CD1c-positive myeloid dendritic cell (primary cell): ENCODE results near the gene CYP27B1.

ENCODE experiments used
- DNase-seq: peaks from one replicate; pipeline ENCODE4 v3.0.0-alpha.2; 2016; ENCODE audit errors: extremely low spot score

CYP27B1 gene

GRCh38 chr12:57765698-57766463 is 997 bp downstream of the CYP27B1 start:
- peak; percentile 41 for DNase-seq

- DNase-seq: peak; percentile 47
Observed at GRCh38 chr12:57765003-57765697, 1.7 kb downstream of the CYP27B1 start.

GRCh38 chr12:57764662-57765002 is 2.2 kb downstream of the CYP27B1 start:
- no peak for DNase-seq

- no peak for DNase-seq
Observed at GRCh38 chr12:57763881-57764661, 2.8 kb downstream of the CYP27B1 start.

- no peak for DNase-seq
Observed at GRCh38 chr12:57762463-57762862, 4.4 kb downstream of the CYP27B1 start.

GRCh38 chr12:57761391-57761998 is 5.4 kb downstream of the CYP27B1 start:
- no peak for DNase-seq

GRCh38 chr12:57760347-57760982 is 6.4 kb downstream of the CYP27B1 start:
- DNase-seq: no peak

- DNase-seq: no peak
Observed at GRCh38 chr12:57759360-57759980, 7.4 kb downstream of the CYP27B1 start.

GRCh38 chr12:57758552-57759359 is 8.1 kb downstream of the CYP27B1 start:
- no peak for DNase-seq

- DNase-seq: no peak
Observed at GRCh38 chr12:57757771-57758170, 9.1 kb downstream of the CYP27B1 start.

- peak; percentile 66 for DNase-seq
Observed at GRCh38 chr12:57756406-57757341, 10.2 kb downstream of the CYP27B1 start.

- DNase-seq: no peak
Observed at GRCh38 chr12:57755454-57756372, 11.2 kb downstream of the CYP27B1 start.

GRCh38 chr12:57755194-57755453 is 11.8 kb downstream of the CYP27B1 start:
- DNase-seq: no peak

- peak; percentile 55 for DNase-seq
Observed at GRCh38 chr12:57754411-57755193, 12.3 kb downstream of the CYP27B1 start, which contains the start of gene MARCHF9. TSS of gene MARCHF9 (plus strand) at chr12:57755103. CDS start at chr12:57755529, 426 bp downstream.

- no peak for DNase-seq
Observed at GRCh38 chr12:57753756-57754337, 13.0 kb downstream of the CYP27B1 start.

GRCh38 chr12:57752668-57753000 is 14.2 kb downstream of the CYP27B1 start:
- no peak for DNase-seq
